Transverse colon (tissue), 4 donors: ENCODE data around the gene DCTPP1.

ENCODE experiments used
- EP300 ChIP-seq: sonication (generic); formaldehyde crosslinking; IDR thresholded peaks from one replicate; pipeline ENCODE4 v1.6.1; 2017; ENCODE audit warnings: antibody characterized with exemption, low read depth
- POLR2A ChIP-seq: fragments of 450-650 bp; IDR thresholded peaks from one replicate; pipeline ENCODE4 v1.6.1; 2016; ENCODE audit warnings: antibody characterized with exemption, mild to moderate bottlenecking, moderate library complexity
- POLR2AphosphoS5 ChIP-seq, 3 donors: sonication (generic); formaldehyde crosslinking; IDR thresholded peaks; one replicate each; pipeline ENCODE4 v1.6.1; 2016; ENCODE audit warnings: antibody characterized with exemption in 3 of 3
- TF ChIP-seq, protein P1 (sequence below), 5 experiments: fragments of 200-600 bp in 3 of 5; fragments of 450-650 bp in 2 of 5; sonication (generic) in 3 of 5; IDR thresholded peaks; 1 replicate in 2 of 5; 2 replicates in 3 of 5; pipeline ENCODE4 v1.5.1; 2016 to 2017; ENCODE audit warnings: antibody characterized with exemption in 5 of 5, inconsistent platforms in 3 of 5, mild to moderate bottlenecking in 2 of 5, moderate library complexity in 1 of 5

GRCh38 chr16:30470170-30470512 is 40.3 kb upstream of the DCTPP1 start:
- TF ChIP-seq POLR2AphosphoS5 (IDR thresholded peaks at IDR 0.05) = no peak
- TF ChIP-seq, protein P1, sequence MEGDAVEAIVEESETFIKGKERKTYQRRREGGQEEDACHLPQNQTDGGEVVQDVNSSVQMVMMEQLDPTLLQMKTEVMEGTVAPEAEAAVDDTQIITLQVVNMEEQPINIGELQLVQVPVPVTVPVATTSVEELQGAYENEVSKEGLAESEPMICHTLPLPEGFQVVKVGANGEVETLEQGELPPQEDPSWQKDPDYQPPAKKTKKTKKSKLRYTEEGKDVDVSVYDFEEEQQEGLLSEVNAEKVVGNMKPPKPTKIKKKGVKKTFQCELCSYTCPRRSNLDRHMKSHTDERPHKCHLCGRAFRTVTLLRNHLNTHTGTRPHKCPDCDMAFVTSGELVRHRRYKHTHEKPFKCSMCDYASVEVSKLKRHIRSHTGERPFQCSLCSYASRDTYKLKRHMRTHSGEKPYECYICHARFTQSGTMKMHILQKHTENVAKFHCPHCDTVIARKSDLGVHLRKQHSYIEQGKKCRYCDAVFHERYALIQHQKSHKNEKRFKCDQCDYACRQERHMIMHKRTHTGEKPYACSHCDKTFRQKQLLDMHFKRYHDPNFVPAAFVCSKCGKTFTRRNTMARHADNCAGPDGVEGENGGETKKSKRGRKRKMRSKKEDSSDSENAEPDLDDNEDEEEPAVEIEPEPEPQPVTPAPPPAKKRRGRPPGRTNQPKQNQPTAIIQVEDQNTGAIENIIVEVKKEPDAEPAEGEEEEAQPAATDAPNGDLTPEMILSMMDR (IDR thresholded peaks at IDR 0.05) = no peak
- no peak for TF ChIP-seq POLR2A
- TF ChIP-seq EP300 = no peak
